Activated CD8-positive, alpha-beta T cell treated with anti-CD3 and anti-CD28 coated beads for 36 hours (primary cell): ENCODE results near the gene ERCC1. TPM values are rescaled to one million over a fixed set of nuclear protein-coding genes. Genes with fewer than 3 reads are reported as not detected.

Experiments
- ATAC-seq: fragments of 200-7000 bp; cut with Tn5 transposase; one replicate; pipeline ENCODE4 v1.10.0; 2021; ENCODE audit warnings: mild to moderate bottlenecking, moderate library complexity
- CTCF ChIA-PET: fragments of 350-600 bp; sonication (Branson Sonifier 250); formaldehyde crosslinking; loops from one replicate; lab custom pipeline; 2021; ENCODE audit warnings: antibody characterized with exemption; lab: Charles Lee
- POLR2A ChIA-PET: fragments of 350-600 bp; sonication (Branson Sonifier 250); formaldehyde crosslinking; loops from one replicate; lab custom pipeline; 2021; ENCODE audit warnings: antibody characterized with exemption; lab: Charles Lee
- DNase-seq: peaks from one replicate; pipeline ENCODE4 v3.0.0-alpha.2; 2020
- H3K27ac Mint-ChIP-seq: one replicate; pipeline ENCODE4 v1.8.0; 2021; ENCODE audit warnings: mild to moderate bottlenecking, mixed read lengths
- H3K27me3 Mint-ChIP-seq: one replicate; pipeline ENCODE4 v1.8.0; 2021; ENCODE audit warnings: mixed read lengths
- H3K36me3 Mint-ChIP-seq: one replicate; pipeline ENCODE4 v1.8.0; 2021; ENCODE audit warnings: low read depth, mixed read lengths
- H3K4me1 Mint-ChIP-seq: one replicate; pipeline ENCODE4 v1.8.0; 2021; ENCODE audit warnings: low read depth, mixed read lengths
- H3K4me3 Mint-ChIP-seq: one replicate; pipeline ENCODE4 v1.8.0; 2021; ENCODE audit warnings: mild to moderate bottlenecking, moderate library complexity, mixed read lengths
- H3K9me3 Mint-ChIP-seq: one replicate; pipeline ENCODE4 v1.8.0; 2021; ENCODE audit warnings: mixed read lengths
- CTCF ChIP-seq: fragments of 200-600 bp; IDR thresholded peaks from one replicate; pipeline ENCODE4 v1.8.0; 2022; ENCODE audit warnings: antibody characterized with exemption, mild to moderate bottlenecking
- intact Hi-C: fragments of 100-400 bp; cut with micrococcal nuclease; formaldehyde crosslinking; loops from one replicate; pipeline ENCODE4 v1.10.0; 2022
- total RNA-seq, 2 experiments: library from RNA; stranded (reverse); gene quantifications; one replicate each; pipeline ENCODE4 v1.2.3, GENCODE V29; 2021

Gene ERCC1
- total RNA-seq, 2 experiments from 2014 or later = 41.6 to 46.5 TPM

GRCh38 chr19:45443462-45444317 is 20.0 kb upstream of the ERCC1 start:
- intact Hi-C loops = no loop called here
- DNase-seq (peak; percentile 70), ATAC-seq (peak; percentile 23)
- TF ChIP-seq CTCF = no peak
- Mint-ChIP-seq H3K4me3 (peak overlapping the region; percentile 73), H3K36me3 (peaks cover 5% of the 10 kb centered on the region), H3K27ac (peak overlapping the region; percentile 83), H3K4me1 (peaks cover 46% of the 10 kb centered on the region), H3K9me3 (no peaks in the 10 kb centered on the region), H3K27me3 (no peaks in the 10 kb centered on the region)
- ChIA-PET CTCF (interaction anchor here (7.6 kb wide), 1 partner anchor 35 kb away, joined by 270 read pairs; no protein-coding TSS in a partner anchor), POLR2A (interaction anchor here (0.7 to 3.0 kb wide), 2 partner anchors 25 to 354 kb away, joined by 3 to 9 read pairs; partner anchors contain the start of gene FOSB)

- Mint-ChIP-seq H3K4me1 (peaks cover 45% of the 10 kb centered on the region), H3K27me3 (no peaks in the 10 kb centered on the region), H3K36me3 (peaks cover 5% of the 10 kb centered on the region), H3K4me3 (peak overlapping the region; percentile 73), H3K27ac (peak overlapping the region; percentile 47), H3K9me3 (no peaks in the 10 kb centered on the region)
- POLR2A ChIA-PET = interaction anchor here (0.7 to 3.0 kb wide), 2 partner anchors 26 to 354 kb away, joined by 3 to 9 read pairs; partner anchors contain the start of gene FOSB
- DNase-seq (peak; percentile 68), ATAC-seq (peak; percentile 17)
- CTCF ChIA-PET = interaction anchor here (7.6 kb wide), 1 partner anchor 36 kb away, joined by 270 read pairs; no protein-coding TSS in a partner anchor
- intact Hi-C loops = no loop called here
- no peak for TF ChIP-seq CTCF
These were observed 19.2 kb upstream of the ERCC1 start for GRCh38 chr19:45442778-45443461.

- CTCF ChIA-PET = interaction anchor here (7.6 kb wide), 1 partner anchor 37 kb away, joined by 270 read pairs; no protein-coding TSS in a partner anchor
- no peak for TF ChIP-seq CTCF
- DNase-seq (no peak), ATAC-seq (no peak)
- H3K27ac Mint-ChIP-seq = no peak overlapping the region
- peaks cover 5% of the 10 kb centered on the region for H3K36me3 Mint-ChIP-seq
- H3K9me3 Mint-ChIP-seq = no peaks in the 10 kb centered on the region
- no peaks in the 10 kb centered on the region for H3K27me3 Mint-ChIP-seq
- intact Hi-C loops = no loop called here
- H3K4me3 Mint-ChIP-seq = no peak overlapping the region
- POLR2A ChIA-PET = interaction anchor here (3.0 kb wide), 1 partner anchor 27 kb away, joined by 9 read pairs; the partner anchor contains the start of gene FOSB
- H3K4me1 Mint-ChIP-seq = peaks cover 43% of the 10 kb centered on the region
These were observed 18.7 kb upstream of the ERCC1 start for GRCh38 chr19:45442408-45442777.

DNA sequence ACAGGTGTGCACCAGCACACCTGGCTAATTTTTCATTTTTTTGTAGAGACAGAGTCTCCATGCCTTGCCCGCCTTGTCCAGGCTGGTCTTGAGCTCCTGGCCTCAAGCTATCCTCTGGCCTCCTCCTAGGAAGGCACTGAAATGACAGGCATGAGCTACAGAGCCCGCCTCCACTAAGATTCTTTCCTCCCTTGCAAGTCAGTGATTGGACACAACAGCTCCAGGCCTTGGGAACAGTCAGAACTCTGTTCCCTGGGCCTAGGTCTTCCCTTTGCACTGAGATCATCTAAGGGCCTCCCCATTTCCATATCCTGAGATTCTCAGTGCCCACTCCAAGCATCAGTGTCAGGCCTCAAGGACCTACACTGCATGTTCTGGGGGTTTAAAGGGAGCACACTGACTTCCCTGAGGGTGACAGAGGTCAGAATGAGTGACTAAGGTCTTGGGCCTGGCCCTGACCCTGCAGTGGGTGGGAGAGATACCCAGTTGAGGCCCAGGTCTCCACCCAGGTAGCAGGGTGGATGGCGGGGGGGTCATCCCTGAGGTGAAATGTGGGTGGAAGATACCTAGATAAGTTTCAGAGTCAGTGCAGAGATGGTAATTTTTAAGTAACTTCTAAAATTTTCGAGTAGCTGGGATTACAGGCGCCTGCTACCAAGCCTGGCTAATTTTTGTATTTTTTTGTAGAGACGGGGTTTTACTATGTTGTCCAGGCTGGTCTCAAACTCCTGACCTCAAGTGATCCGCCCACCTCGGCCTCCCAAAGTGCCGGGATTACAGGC is 17.3 kb upstream of the ERCC1 start:
- ChIA-PET POLR2A (interaction anchor here (2.1 to 3.2 kb wide), 4 partner anchors 28 to 201 kb away, joined by 8 to 28 read pairs (median 12); partner anchors contain the start of gene FOSB), CTCF (interaction anchor here (0.9 to 7.6 kb wide), 7 partner anchors 12 to 252 kb away, joined by 3 to 270 read pairs (median 20); partner anchors contain the start of gene QPCTL)
- Mint-ChIP-seq H3K4me1 (peaks cover 39% of the 10 kb centered on the region), H3K4me3 (peak overlapping the region; percentile 46), H3K9me3 (no peaks in the 10 kb centered on the region), H3K27me3 (no peaks in the 10 kb centered on the region), H3K36me3 (peaks cover under 1% of the 10 kb centered on the region), H3K27ac (peak overlapping the region; percentile 13)
- no peak for ATAC-seq
- DNase-seq = no peak
- TF ChIP-seq CTCF = no peak
- intact Hi-C loops = no loop called here
